HEK293 (cell line): Measurements from ENCODE around the gene LAMC3.

Experiments used
- CTCF ChIP-seq: fragments of 450-650 bp; formaldehyde crosslinking; IDR thresholded peaks from 2 replicates; pipeline ENCODE4 v1.5.1; 2016; ENCODE audit warnings: missing biosample characterization, missing genetic modification characterization
- ZNF174 ChIP-seq: fragments of 450-650 bp; formaldehyde crosslinking; IDR thresholded peaks from 2 replicates; pipeline ENCODE4 v1.5.0; 2017; ENCODE audit warnings: missing biosample characterization, mild to moderate bottlenecking, missing genetic modification characterization
- ZNF792 ChIP-seq: fragments of 450-650 bp; formaldehyde crosslinking; IDR thresholded peaks from 2 replicates; pipeline ENCODE4 v1.5.1; 2016; ENCODE audit warnings: missing biosample characterization, missing genetic modification characterization

GRCh38 chr9:131111854-131112311 lies 102.9 kb downstream of the LAMC3 start:
- TF ChIP-seq ZNF792 (tag by site-specific recombination) (no peak), CTCF (tag by site-specific recombination) (no peak), ZNF174 (tag by site-specific recombination) (no peak)
